ENCODE results near the gene CCDC171.

DNA sequence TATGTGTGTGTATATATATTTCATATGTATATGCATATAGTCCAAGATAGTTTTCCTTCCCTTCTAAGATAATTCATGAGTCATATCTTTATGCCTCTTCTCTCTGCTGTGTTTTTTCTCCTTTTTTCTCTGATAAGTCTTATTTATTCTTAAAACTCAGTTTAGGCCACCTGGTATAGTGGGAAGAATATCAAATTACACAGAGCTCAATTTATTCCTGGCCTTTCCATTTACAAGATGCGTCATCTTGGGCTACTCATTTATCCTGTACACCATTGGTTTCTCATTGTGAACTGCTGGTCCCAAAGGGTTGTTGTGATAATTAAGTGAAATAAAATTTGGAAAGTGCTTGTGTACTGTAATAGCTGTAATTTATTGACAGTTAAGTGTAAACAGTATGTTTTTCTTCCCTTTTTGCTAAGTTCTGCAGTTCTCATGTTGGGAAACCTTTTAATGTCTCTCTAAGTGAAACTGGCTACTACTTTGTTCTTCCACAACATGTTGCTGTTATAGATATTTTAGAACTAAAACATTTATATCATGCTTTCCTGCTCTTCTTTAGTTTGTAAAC, 19.4 kb downstream of the CCDC171 start:
- TF ChIP-seq, protein P1, sequence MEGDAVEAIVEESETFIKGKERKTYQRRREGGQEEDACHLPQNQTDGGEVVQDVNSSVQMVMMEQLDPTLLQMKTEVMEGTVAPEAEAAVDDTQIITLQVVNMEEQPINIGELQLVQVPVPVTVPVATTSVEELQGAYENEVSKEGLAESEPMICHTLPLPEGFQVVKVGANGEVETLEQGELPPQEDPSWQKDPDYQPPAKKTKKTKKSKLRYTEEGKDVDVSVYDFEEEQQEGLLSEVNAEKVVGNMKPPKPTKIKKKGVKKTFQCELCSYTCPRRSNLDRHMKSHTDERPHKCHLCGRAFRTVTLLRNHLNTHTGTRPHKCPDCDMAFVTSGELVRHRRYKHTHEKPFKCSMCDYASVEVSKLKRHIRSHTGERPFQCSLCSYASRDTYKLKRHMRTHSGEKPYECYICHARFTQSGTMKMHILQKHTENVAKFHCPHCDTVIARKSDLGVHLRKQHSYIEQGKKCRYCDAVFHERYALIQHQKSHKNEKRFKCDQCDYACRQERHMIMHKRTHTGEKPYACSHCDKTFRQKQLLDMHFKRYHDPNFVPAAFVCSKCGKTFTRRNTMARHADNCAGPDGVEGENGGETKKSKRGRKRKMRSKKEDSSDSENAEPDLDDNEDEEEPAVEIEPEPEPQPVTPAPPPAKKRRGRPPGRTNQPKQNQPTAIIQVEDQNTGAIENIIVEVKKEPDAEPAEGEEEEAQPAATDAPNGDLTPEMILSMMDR (IDR thresholded peaks at IDR 0.05): no peak
- no peak for TF ChIP-seq POLR2A (IDR thresholded peaks at IDR 0.05)

Data from Peyer's patch (tissue), 4 donors.